ENCODE data around the gene CREBBP.

The CREBBP gene

DNA sequence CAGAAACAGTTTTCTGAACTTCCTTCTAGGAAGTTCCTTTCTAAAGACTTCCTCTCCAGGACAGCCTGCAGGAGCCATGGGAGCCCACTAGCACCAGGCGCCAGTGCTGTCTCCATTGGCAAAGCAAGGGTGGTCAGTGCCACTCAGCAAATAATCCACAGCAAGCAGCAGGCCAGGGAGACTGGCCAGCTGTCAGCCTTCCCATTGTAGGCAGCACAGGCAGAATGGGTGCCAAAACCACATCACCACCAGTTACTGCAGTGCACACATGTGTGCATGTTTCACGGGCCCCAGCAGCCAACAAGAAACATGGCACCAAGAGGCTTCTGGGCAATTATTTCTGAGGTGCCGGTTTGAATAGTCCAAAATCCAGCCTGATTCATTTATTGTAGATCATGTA is 199.3 kb downstream of the CREBBP start:
- TF ChIP-seq, protein P1, sequence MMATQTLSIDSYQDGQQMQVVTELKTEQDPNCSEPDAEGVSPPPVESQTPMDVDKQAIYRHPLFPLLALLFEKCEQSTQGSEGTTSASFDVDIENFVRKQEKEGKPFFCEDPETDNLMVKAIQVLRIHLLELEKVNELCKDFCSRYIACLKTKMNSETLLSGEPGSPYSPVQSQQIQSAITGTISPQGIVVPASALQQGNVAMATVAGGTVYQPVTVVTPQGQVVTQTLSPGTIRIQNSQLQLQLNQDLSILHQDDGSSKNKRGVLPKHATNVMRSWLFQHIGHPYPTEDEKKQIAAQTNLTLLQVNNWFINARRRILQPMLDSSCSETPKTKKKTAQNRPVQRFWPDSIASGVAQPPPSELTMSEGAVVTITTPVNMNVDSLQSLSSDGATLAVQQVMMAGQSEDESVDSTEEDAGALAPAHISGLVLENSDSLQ (IDR thresholded peaks at IDR 0.05), result no peak
- no peak for TF ChIP-seq BHLHE40 (IDR thresholded peaks at IDR 0.05; ENCODE audit: borderline replicate concordance)
- no peak for TF ChIP-seq ZNF384 (IDR thresholded peaks at IDR 0.05)
- no peak for TF ChIP-seq CTBP1 (IDR thresholded peaks at IDR 0.05; ENCODE audit: borderline replicate concordance)
- no peak for TF ChIP-seq LEF1 (IDR thresholded peaks at IDR 0.05; ENCODE audit: borderline replicate concordance)
- no peak for TF ChIP-seq ARNT (IDR thresholded peaks at IDR 0.05)
- no peak for TF ChIP-seq SP1 (IDR thresholded peaks at IDR 0.05)
- no peak for TF ChIP-seq HDGF (IDR thresholded peaks at IDR 0.05; ENCODE audit: borderline replicate concordance)
- no peak for TF ChIP-seq ELF4 (IDR thresholded peaks at IDR 0.05)
- TF ChIP-seq FOXK2 (IDR thresholded peaks at IDR 0.05), result no peak
- no peak for TF ChIP-seq FOXM1 (IDR thresholded peaks at IDR 0.05; ENCODE audit: borderline replicate concordance)
- TF ChIP-seq FOXA1 (IDR thresholded peaks at IDR 0.05), result no peak
- TF ChIP-seq SUZ12 (IDR thresholded peaks at IDR 0.05), result no peak
- TF ChIP-seq NFRKB (IDR thresholded peaks at IDR 0.05), result no peak
- TF ChIP-seq L3MBTL2 (conservative IDR thresholded peaks at IDR 0.05), result no peak
- TF ChIP-seq TARDBP (IDR thresholded peaks at IDR 0.05), result no peak
- ChIA-PET POLR2A (no interaction called here), CTCF (interaction anchor here (0.8 kb wide), 1 partner anchor 10 kb away, joined by 3 read pairs; no protein-coding TSS in a partner anchor)
- no peak for DNase-seq (ENCODE audit: extremely low spot score)

GRCh38 chr16:3677994-3678393 is 202.5 kb downstream of the CREBBP start:
- TF ChIP-seq FOXM1 (IDR thresholded peaks at IDR 0.05; ENCODE audit: borderline replicate concordance) (no peak), TARDBP (IDR thresholded peaks at IDR 0.05) (no peak), ZNF384 (IDR thresholded peaks at IDR 0.05) (no peak), FOXA1 (IDR thresholded peaks at IDR 0.05) (no peak), LEF1 (IDR thresholded peaks at IDR 0.05; ENCODE audit: borderline replicate concordance) (no peak), CTBP1 (IDR thresholded peaks at IDR 0.05; ENCODE audit: borderline replicate concordance) (no peak), HDGF (IDR thresholded peaks at IDR 0.05; ENCODE audit: borderline replicate concordance) (no peak), ARNT (IDR thresholded peaks at IDR 0.05) (no peak), SP1 (IDR thresholded peaks at IDR 0.05) (no peak), ELF4 (IDR thresholded peaks at IDR 0.05) (no peak), FOXK2 (IDR thresholded peaks at IDR 0.05) (no peak)
- TF ChIP-seq, protein P1 (IDR thresholded peaks at IDR 0.05), result no peak
- ChIA-PET CTCF (no interaction called here), POLR2A (no interaction called here)
- DNase-seq (ENCODE audit: extremely low spot score), result no peak

GRCh38 chr16:3675601-3676130 is 204.8 kb downstream of the CREBBP start:
- CTCF ChIA-PET, result no interaction called here
- POLR2A ChIA-PET, result no interaction called here
- DNase-seq (ENCODE audit: extremely low spot score), result no peak

More at GRCh38 chr16:3675601-3676130, 204.8 kb downstream of the CREBBP start:
- no peak for TF ChIP-seq ELF4 (IDR thresholded peaks at IDR 0.05)
- no peak for TF ChIP-seq CTBP1 (IDR thresholded peaks at IDR 0.05; ENCODE audit: borderline replicate concordance)
- TF ChIP-seq SUZ12 (IDR thresholded peaks at IDR 0.05), result no peak
- no peak for TF ChIP-seq NFRKB (IDR thresholded peaks at IDR 0.05)
- TF ChIP-seq FOXM1 (IDR thresholded peaks at IDR 0.05; ENCODE audit: borderline replicate concordance), result no peak
- TF ChIP-seq ZNF384 (IDR thresholded peaks at IDR 0.05), result no peak
- no peak for TF ChIP-seq FOXK2 (IDR thresholded peaks at IDR 0.05)
- TF ChIP-seq L3MBTL2 (conservative IDR thresholded peaks at IDR 0.05), result no peak
- no peak for TF ChIP-seq SP1 (IDR thresholded peaks at IDR 0.05)
- no peak for TF ChIP-seq HDGF (IDR thresholded peaks at IDR 0.05; ENCODE audit: borderline replicate concordance)
- TF ChIP-seq, protein P1 (IDR thresholded peaks at IDR 0.05), result no peak
- TF ChIP-seq TARDBP (IDR thresholded peaks at IDR 0.05), result no peak
- no peak for TF ChIP-seq FOXA1 (IDR thresholded peaks at IDR 0.05)
